ENCODE measurements around the gene CFAP52. TPM values are rescaled to one million over a fixed set of nuclear protein-coding genes. Genes with fewer than 3 reads are reported as not detected.

Gene CFAP52
- total RNA-seq, 1 experiment from 2014 or later, result 0.47 TPM

- no TSS peak for BruUV-seq (replicated peaks)
- peaks cover 33% of the 10 kb centered on the region for H3K4me1 ChIP-seq (ENCODE audit: insufficient read depth, low read length)
- no peak overlapping the region for H3K4me2 ChIP-seq (ENCODE audit: low read length)
- H3K27me3 ChIP-seq (ENCODE audit: low read length), result no peaks in the 10 kb centered on the region
- H3K36me3 ChIP-seq (ENCODE audit: low read depth, low read length), result no peaks in the 10 kb centered on the region; the same call in 1 of the 2 replicates
- H2AFZ ChIP-seq (ENCODE audit: low read length), result no peak overlapping the region
- DNase-seq (no peak), ATAC-seq (no peak)
- H3K9me2 ChIP-seq (replicated peaks; ENCODE audit: low read length), result no peaks in the 10 kb centered on the region
- H3F3A ChIP-seq (ENCODE audit: low read length, unreplicated experiment), result no peaks in the 10 kb centered on the region
- no peak overlapping the region for H3K9ac ChIP-seq (ENCODE audit: low read length)
- ChIA-PET CTCF (no interaction called here), POLR2A (ENCODE audit: unreplicated experiment) (no interaction called here)
- intact Hi-C loops (cut with micrococcal nuclease), result no loop called here
- TF ChIP-seq EZH2phosphoT487 (IDR thresholded peaks at IDR 0.05; ENCODE audit: borderline replicate concordance, low read length), result no peak
- no peak for TF ChIP-seq CTCF (conservative IDR thresholded peaks at IDR 0.05; ENCODE audit: low read depth, low read length)
- no peak for TF ChIP-seq EZH2 (IDR thresholded peaks at IDR 0.05; ENCODE audit: low read length, unreplicated experiment)
- H3K4me3 ChIP-seq (ENCODE audit: low read length), result no peak overlapping the region
- H3K79me2 ChIP-seq (ENCODE audit: low read length), result no peaks in the 10 kb centered on the region
- H3K27ac ChIP-seq (ENCODE audit: low read length), result no peak overlapping the region
- no peaks in the 10 kb centered on the region for H4K20me1 ChIP-seq (ENCODE audit: low read length)
- H3K9me3 ChIP-seq (ENCODE audit: low read length), result no peaks in the 10 kb centered on the region
These were observed 95.1 kb downstream of the CFAP52 start for GRCh38 chr17:9671559-9671958.

GRCh38 chr17:9672266-9672665, 95.8 kb downstream of the CFAP52 start:
- no peaks in the 10 kb centered on the region for H4K20me1 ChIP-seq (ENCODE audit: low read length)
- DNase-seq, result no peak
- no peaks in the 10 kb centered on the region; the same call in 1 of the 2 replicates for H3K36me3 ChIP-seq (ENCODE audit: low read depth, low read length)
- no peaks in the 10 kb centered on the region for H3K9me2 ChIP-seq (replicated peaks; ENCODE audit: low read length)
- H3K4me2 ChIP-seq (ENCODE audit: low read length), result no peak overlapping the region
- H2AFZ ChIP-seq (ENCODE audit: low read length), result no peak overlapping the region
- POLR2A ChIA-PET (ENCODE audit: unreplicated experiment), result no interaction called here
- no peaks in the 10 kb centered on the region for H3K9me3 ChIP-seq (ENCODE audit: low read length)
- CTCF ChIA-PET, result no interaction called here
- peaks cover 38% of the 10 kb centered on the region for H3K4me1 ChIP-seq (ENCODE audit: insufficient read depth, low read length)
- no peaks in the 10 kb centered on the region for H3K79me2 ChIP-seq (ENCODE audit: low read length)
- H3F3A ChIP-seq (ENCODE audit: low read length, unreplicated experiment), result peaks cover 3% of the 10 kb centered on the region
- BruUV-seq (replicated peaks), result no TSS peak
- intact Hi-C loops (cut with micrococcal nuclease), result no loop called here
- TF ChIP-seq CTCF (conservative IDR thresholded peaks at IDR 0.05; ENCODE audit: low read depth, low read length), result no peak
- no peak for TF ChIP-seq EZH2 (IDR thresholded peaks at IDR 0.05; ENCODE audit: low read length, unreplicated experiment)
- TF ChIP-seq EZH2phosphoT487 (IDR thresholded peaks at IDR 0.05; ENCODE audit: borderline replicate concordance, low read length), result no peak
- H3K27me3 ChIP-seq (ENCODE audit: low read length), result no peaks in the 10 kb centered on the region
- H3K27ac ChIP-seq (ENCODE audit: low read length), result no peak overlapping the region
- no peak overlapping the region for H3K9ac ChIP-seq (ENCODE audit: low read length)
- no peak for ATAC-seq
- no peak overlapping the region for H3K4me3 ChIP-seq (ENCODE audit: low read length)

GRCh38 chr17:9672691-9673090, 96.2 kb downstream of the CFAP52 start:
- ATAC-seq, result no peak
- Histone ChIP-seq H3K27me3 (ENCODE audit: low read length) (no peaks in the 10 kb centered on the region), H3K9me2 (replicated peaks; ENCODE audit: low read length) (no peaks in the 10 kb centered on the region), H3K79me2 (ENCODE audit: low read length) (no peaks in the 10 kb centered on the region), H3K36me3 (ENCODE audit: low read depth, low read length) (no peaks in the 10 kb centered on the region; the same call in 1 of the 2 replicates), H3F3A (ENCODE audit: low read length, unreplicated experiment) (peaks cover 6% of the 10 kb centered on the region), H3K4me1 (ENCODE audit: insufficient read depth, low read length) (peaks cover 40% of the 10 kb centered on the region), H3K9me3 (ENCODE audit: low read length) (no peaks in the 10 kb centered on the region), H3K9ac (ENCODE audit: low read length) (no peak overlapping the region), H2AFZ (ENCODE audit: low read length) (no peak overlapping the region), H3K4me2 (ENCODE audit: low read length) (no peak overlapping the region), H3K4me3 (ENCODE audit: low read length) (no peak overlapping the region), H3K27ac (ENCODE audit: low read length) (no peak overlapping the region), H4K20me1 (ENCODE audit: low read length) (no peaks in the 10 kb centered on the region)
- no TSS peak for BruUV-seq (replicated peaks)
- ChIA-PET POLR2A (ENCODE audit: unreplicated experiment) (no interaction called here), CTCF (no interaction called here)
- DNase-seq, result no peak
- intact Hi-C loops (cut with micrococcal nuclease), result no loop called here
- TF ChIP-seq EZH2phosphoT487 (IDR thresholded peaks at IDR 0.05; ENCODE audit: borderline replicate concordance, low read length) (no peak), CTCF (conservative IDR thresholded peaks at IDR 0.05; ENCODE audit: low read depth, low read length) (no peak), EZH2 (IDR thresholded peaks at IDR 0.05; ENCODE audit: low read length, unreplicated experiment) (no peak)
